HG02840 (cell line): ENCODE data around the gene SPRY1.

Experiments
- ATAC-seq: cut with Tn5 transposase; IDR thresholded peaks from one replicate; pipeline ENCODE4 v1.9.1; 2021; ENCODE audit warnings: mild to moderate bottlenecking, moderate library complexity, moderate number of reproducible peaks; ENCODE audit not compliant: unreplicated experiment, low FRiP score

The SPRY1 gene

GRCh38 chr4:123406872-123407271, 10.3 kb downstream of the SPRY1 start:
- no peak for ATAC-seq

- no peak for ATAC-seq
Measured at GRCh38 chr4:123408471-123409084, 12.0 kb downstream of the SPRY1 start.

- ATAC-seq = no peak
Measured at GRCh38 chr4:123409334-123409733, 12.7 kb downstream of the SPRY1 start.

GRCh38 chr4:123411514-123411913, 14.9 kb downstream of the SPRY1 start:
- ATAC-seq = no peak

DNA sequence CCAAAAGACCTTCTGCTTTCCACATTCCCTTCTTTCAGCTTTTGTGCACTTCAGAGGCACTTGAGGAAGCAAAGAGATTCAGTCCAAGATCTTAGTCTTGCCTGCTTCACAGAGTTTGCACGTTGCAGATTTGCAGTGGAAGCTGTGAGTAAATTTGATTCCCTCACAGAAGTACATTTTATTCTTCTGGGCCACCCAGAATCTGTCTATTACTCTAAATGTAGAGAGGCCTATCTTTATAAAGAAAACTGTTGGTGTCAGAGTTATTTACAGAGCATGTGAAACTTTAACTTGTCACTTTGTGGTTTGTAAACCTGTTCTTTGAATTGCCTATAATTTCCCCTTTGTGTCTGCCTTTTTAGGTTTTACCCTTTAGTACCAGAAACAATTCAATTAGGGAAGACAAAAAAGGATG, 15.5 kb downstream of the SPRY1 start:
- peak; percentile 85 for ATAC-seq

DNA sequence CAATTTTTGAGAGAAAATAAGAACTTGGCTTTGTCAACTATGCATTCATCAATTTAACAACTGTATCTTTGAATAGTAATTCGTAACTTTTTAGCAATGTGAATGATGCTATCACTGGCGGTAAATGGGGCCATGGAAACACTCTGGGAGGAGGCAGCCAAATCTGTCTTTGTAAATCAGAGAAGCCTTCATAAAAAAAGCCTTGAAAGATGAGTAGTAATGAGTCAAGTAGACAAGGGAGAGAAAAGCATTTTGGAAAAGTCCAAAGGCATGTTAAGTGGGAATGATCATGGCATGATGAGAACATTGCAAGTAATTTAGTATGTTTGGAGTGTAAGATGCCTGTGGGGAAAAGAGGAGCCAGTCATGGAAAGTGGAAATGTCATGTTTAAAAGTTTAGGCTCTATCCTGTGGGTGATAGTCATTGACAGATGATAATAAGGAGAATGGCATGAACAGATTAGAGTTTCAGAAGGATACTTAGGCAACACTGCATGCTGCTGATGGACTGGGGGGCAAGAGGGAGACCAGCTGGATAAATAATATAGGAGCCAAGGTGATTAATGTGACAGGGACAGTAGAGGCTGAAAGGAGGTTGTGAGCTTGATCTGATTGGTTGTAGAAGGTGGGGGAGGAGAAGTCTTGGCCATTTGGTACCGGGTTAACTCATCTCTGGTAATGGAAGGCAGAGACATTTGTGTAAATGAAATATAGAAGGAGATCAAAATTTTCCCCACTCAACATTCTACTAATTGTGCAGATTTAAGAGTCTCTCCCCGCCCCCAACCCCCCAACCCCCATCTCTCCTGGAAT, 16.3 kb downstream of the SPRY1 start:
- ATAC-seq = no peak

DNA sequence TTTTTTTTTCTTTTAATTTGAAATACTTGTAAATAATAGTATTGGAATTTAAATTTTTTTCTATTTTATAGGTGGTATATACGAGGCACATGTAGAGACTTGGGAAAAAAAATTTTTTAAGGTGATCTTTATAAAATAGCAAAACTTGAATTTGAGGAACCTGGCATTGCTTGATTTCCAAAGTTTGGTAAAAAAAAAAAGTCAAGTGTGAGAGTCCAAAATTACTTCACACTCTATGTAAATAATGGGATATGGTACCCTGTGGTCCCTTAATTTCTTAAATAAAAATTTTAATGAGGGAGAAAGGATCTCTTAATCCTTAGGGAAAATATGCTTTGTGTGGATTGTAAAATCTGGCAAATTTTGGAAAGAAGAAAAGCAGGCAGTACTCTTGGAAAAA, 19.0 kb downstream of the SPRY1 start:
- no peak for ATAC-seq

DNA sequence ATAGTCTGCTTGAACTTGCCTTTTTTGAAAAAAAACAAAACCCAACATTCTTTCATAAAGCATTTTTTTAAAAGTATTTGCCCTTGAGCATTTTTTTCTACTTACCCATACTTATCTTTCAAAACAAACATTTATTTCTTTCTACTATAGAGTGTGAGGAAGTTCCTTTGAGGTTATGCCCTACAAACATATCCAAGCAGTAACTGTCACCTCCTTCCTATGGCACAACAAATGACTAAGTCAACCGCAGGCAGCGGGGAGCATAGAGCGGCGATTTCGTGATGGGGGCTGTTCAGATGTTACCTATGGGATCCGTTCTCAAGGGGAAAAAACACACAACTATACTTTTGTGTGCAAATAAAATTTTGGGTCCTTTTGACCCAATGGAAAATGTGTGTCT, 19.4 kb downstream of the SPRY1 start:
- no peak for ATAC-seq

DNA sequence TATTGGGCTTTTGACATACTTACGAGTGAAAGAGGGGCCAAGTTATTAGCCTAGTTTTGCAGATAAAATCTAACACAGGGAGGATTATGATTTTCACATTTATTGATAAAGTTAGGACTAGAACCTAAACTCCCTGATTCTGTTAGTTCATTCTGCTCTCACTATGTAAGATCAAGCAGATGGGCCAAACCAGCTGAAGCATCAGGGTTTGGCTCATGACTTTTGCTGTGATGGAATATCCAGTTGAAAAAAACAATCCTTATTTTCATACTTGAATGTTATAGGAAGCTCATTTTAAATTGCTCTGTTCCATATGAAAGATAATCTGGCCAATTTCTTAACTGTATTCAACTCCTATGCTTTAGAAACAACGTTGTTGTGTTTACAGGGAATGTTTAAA, 21.2 kb downstream of the SPRY1 start:
- ATAC-seq = no peak

DNA sequence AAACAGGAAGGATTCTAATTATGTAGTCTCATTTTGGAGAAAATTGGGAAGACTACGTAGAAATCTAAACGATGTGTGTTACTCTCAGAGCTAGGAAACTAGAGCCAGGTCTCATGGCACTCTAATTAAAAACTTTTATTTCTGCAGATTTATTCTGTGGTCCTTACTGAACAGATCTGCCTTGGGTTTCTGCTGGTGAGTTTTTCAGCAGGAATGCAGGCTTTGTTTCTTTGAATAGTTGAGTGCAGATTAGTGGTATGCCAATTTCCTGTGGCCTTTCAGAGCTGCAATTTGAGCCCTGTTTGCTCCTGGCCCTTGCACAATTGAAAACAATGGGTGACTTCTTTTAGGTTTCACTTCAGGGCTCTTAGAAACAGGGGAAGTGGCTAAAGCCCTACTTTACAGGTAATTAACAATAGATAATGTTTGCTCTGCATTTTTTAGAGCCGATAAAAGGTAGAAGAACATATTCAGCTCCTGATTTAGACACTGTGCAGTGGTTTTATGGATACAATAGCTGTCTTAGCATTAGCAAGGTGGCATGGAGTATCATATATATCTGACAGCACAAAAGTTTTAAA, 21.8 kb downstream of the SPRY1 start:
- peak; percentile 66 for ATAC-seq

GRCh38 chr4:123419885-123420755, 23.5 kb downstream of the SPRY1 start:
- no peak for ATAC-seq

DNA sequence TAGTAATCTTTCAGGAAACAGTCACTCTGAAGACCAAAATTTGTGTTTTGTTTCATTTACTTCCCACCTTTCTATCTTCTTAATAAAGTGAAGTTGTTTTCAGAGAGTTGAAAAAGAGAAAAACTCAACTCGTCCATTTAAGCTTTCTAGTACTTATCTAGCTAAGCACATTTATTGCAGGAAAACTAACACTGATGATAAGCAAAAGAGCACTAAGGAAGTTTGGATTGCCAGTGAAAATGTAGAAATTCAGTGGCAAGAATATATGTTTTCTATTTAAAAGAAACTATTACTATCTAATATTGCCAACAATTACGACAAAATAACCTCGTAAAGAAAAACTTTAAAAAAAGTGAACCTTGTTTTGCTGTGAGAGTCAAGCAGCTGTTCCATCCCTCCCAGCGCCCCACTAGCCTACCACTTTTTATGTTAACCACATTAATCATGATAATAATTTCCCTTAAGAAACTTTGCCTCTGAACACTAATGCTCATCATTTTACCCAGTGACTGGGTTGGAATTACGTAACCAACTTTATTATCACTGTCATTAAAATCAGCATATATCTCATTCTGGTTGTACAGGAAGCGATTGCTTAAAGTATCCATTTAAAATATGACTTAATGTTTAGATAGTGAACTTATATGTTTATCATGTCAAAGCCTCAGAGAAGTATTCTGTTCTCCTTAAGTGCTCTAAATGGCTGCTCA, 24.8 kb downstream of the SPRY1 start:
- no peak for ATAC-seq

DNA sequence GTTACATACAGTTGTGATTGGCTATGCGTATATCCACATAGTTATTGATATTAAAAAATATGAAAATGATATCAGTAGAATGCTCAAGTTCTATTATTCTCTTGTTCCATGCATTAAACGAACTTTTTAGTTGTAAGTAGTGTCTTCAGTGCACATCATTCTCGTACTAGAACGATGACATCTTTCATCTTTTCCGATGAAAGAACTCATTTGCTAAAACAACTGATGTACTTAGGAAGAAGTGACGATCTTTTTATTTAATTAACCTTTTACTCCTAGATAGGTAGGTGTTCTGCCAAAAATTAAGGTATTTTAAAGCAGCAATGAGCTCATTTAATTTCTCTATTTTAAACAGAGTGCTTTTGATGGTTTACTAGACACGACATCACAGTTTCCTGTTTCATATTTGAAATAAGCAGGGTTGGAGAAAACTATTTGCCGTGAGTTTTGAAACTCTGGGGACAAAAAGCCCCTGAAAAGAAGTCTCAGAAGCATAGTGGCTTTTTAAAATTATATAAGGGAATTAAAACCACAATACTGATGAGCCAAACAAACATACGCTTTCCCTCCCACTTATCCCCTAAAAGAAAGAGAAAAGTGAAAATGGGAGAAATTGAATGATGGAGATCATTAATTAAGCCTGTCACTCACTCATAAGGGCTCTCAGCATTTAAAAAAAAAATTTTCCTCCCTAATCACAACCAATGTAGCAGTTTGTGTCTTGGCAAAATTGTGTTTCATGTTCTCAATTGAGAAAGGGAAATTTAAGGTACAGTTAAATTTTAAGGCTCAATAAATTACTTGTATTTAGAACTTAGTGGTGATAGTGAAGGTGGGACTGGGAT, 25.6 kb downstream of the SPRY1 start:
- ATAC-seq = no peak

DNA sequence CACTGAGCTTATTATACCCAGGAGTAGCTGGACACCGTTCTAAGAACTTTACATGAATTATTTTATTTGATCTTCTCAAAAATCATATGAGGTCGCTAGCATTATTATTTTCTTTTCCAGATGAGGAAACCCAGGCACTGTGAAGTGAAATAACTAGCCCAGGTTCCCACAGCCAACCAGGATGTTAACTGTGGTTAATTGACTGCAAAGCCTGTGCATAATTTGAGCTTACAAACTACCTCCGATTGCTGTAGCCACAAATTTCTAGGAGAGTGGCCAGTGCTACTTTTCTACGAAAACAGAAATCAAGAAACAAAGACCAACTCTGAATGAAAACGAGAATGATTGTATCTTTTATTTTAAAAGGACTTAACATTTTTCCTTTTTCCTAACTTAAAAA, 27.2 kb downstream of the SPRY1 start:
- ATAC-seq = no peak

- ATAC-seq = no peak
Measured at GRCh38 chr4:123427951-123428350, 31.4 kb downstream of the SPRY1 start.

DNA sequence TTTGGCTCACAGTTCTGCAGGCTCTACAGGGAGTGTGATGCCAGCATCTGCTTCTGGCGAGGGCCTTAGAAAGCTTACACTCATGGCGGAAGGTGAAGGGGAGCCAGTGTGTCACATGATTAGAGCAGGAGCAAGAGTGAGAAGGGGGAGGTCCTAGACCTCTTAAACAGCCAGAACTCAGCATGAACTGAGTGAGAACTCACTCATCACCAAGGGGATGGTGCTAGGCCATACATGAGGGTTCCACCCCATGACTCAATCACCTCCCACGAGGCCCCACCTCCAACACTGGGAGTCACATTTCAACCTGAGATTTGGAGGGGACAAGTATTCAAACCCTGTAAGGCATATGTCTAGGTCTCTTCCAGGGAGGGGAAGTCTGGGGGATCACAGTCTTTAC, 33.4 kb downstream of the SPRY1 start:
- no peak for ATAC-seq

DNA sequence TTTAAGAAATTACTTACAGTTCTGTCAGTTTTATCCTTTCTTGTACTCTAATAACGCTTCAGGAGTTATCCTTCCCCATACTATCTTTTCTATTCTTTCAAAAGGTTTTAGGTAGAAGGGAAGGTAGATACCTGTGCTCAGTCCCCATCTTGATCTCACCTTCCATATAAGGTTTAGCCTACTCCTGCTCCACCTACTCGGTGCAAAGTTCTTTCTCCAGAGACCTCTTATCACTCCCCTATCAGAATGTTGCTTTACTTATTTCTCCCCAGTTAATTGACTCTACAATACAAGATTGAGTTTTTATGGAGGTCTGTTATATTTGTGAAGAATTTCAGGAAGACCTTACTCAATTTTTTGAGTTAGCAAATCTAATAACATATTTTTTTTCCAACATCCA, 33.9 kb downstream of the SPRY1 start:
- ATAC-seq = no peak

DNA sequence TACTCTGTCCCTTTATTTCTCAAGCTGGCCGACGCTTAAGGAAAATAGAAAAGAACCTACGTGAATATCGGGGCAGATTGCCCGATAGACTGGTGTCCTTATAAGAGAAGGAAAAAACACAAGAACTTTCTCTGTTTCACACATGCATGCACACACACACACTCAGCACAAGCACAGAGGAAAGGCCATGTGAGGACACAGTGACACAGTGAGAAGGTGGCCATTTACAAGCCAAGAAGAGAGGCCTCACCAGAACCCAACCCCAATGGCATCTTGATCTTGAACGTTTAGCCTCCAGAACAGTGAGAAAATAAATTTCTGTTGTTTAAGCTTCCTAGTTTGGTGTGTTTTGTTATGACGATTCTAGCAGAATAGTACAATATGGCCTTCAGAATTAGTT, 37.0 kb downstream of the SPRY1 start:
- ATAC-seq = no peak

DNA sequence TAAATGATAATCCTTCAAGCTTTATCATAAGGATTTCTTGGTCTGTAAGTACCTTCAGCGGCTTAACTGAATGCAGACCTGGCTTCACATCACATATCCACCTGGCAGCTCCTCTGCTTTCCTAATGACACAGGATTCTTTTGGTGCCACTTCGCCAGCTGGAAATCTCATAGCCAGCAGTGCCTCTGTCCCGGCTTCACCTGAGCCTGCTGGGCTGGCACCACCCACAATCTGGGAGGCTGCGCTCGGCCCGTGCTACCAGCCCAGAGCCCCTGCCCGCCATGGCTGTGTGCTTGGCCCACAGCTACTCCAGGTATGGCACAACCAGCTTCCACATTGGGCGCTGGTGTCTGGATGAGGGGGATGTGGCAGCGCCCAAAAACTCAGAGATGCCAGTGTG, 37.4 kb downstream of the SPRY1 start:
- no peak for ATAC-seq
